OCI-LY7 (cell line): ENCODE measurements around the gene ATP6V0A4.

Experiments used
- EZH2phosphoT487 ChIP-seq: fragments of 200-600 bp; sonication (generic); IDR thresholded peaks from 2 replicates; pipeline ENCODE4 v1.6.1; 2018; ENCODE audit warnings: low read depth, borderline replicate concordance, mild to moderate bottlenecking, mixed run types, antibody characterized with exemption, low read length, moderate library complexity, mixed read lengths
- TF ChIP-seq, protein P1 (sequence below): fragments of 200-600 bp; sonication (generic); conservative IDR thresholded peaks from 2 replicates; pipeline ENCODE4 v1.5.1; 2014; ENCODE audit warnings: mild to moderate bottlenecking, antibody characterized with exemption, low read length, moderate library complexity, mixed read lengths

DNA sequence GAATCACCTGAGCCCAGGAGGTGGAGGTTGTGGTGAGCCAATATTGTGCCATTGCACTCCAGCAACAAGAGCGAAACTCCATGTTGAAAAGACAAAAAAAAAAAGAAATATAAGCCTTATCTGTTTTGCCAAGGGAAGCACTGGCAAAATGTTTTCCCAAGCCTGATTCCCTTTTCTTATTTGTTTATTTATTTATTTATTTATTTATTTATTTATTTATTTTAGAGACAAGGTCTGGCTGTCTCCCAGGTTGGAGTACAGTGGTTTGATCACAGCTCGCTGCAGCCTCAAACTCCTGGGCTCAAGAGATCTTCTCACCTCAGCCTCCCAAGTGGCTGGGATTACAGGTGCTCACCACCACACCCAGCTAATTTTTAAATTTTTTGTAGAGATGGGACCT, 141.0 kb downstream of the ATP6V0A4 start:
- TF ChIP-seq, protein P1, sequence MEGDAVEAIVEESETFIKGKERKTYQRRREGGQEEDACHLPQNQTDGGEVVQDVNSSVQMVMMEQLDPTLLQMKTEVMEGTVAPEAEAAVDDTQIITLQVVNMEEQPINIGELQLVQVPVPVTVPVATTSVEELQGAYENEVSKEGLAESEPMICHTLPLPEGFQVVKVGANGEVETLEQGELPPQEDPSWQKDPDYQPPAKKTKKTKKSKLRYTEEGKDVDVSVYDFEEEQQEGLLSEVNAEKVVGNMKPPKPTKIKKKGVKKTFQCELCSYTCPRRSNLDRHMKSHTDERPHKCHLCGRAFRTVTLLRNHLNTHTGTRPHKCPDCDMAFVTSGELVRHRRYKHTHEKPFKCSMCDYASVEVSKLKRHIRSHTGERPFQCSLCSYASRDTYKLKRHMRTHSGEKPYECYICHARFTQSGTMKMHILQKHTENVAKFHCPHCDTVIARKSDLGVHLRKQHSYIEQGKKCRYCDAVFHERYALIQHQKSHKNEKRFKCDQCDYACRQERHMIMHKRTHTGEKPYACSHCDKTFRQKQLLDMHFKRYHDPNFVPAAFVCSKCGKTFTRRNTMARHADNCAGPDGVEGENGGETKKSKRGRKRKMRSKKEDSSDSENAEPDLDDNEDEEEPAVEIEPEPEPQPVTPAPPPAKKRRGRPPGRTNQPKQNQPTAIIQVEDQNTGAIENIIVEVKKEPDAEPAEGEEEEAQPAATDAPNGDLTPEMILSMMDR, result no peak
- no peak for TF ChIP-seq EZH2phosphoT487
